Posterior cingulate gyrus (tissue), 11 donors: Measurements from ENCODE around the gene KMT2D.

Experiments used
- DNase-seq, 10 donors: peaks; one replicate each; pipeline versions ENCODE4 v3.0.0 to v3.0.0-alpha.2; 2020 to 2021; ENCODE audit warnings: mixed read lengths in 3 of 10
- intact Hi-C: fragments of 100-400 bp; cut with DNase I; formaldehyde crosslinking; loops from one replicate; pipeline ENCODE4 v1.15.1; 2023

Gene KMT2D, protein sequence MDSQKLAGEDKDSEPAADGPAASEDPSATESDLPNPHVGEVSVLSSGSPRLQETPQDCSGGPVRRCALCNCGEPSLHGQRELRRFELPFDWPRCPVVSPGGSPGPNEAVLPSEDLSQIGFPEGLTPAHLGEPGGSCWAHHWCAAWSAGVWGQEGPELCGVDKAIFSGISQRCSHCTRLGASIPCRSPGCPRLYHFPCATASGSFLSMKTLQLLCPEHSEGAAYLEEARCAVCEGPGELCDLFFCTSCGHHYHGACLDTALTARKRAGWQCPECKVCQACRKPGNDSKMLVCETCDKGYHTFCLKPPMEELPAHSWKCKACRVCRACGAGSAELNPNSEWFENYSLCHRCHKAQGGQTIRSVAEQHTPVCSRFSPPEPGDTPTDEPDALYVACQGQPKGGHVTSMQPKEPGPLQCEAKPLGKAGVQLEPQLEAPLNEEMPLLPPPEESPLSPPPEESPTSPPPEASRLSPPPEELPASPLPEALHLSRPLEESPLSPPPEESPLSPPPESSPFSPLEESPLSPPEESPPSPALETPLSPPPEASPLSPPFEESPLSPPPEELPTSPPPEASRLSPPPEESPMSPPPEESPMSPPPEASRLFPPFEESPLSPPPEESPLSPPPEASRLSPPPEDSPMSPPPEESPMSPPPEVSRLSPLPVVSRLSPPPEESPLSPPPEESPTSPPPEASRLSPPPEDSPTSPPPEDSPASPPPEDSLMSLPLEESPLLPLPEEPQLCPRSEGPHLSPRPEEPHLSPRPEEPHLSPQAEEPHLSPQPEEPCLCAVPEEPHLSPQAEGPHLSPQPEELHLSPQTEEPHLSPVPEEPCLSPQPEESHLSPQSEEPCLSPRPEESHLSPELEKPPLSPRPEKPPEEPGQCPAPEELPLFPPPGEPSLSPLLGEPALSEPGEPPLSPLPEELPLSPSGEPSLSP (N-terminal part only)

DNA sequence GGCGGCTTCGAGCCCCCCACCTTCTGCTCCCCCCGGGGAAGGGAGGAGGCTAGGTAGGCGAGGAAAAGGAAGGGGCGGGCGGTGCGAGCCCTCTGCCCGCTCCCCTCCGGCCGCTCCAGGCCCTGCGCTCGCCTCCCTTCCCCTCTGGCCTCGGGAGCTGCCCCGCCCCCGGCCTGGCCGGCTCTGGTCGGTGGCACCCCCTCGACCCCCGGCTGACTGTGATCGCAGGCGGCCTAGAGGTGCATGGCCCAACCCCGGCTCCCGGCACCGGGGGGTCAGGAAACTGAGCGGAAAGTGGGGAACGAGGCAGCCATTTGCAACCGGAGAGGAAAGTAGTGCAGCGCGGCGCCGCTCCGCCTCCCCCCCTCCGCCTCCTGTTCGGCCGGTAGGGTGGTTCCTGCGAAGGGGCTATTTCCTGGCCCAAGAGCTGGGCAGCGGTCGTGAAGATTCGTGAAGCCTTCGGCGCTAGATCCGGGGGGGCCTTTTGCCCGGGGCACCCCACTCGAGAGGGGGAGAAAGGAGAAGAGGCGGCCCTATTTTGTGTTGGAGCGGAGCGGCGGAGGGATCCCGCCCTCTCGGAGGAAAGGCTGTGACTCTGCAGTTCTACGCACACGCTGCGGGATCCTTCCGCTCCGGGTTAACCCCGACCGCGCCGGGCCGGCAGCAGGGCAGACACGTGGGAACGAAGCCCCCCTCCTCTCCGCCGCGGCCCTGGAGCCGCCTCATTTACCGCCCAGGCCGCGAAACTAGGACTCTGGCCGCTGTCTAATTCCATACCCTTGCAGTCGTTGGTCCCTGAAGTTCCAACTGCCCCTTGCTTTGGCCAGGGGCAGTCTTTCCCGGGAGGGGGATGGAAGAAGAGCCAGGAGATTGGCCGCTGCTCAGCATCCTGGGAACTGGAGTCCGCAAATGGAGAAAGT is at the start of gene KMT2D:
Gene KMT2D (minus strand): TSS at position 558 of the 920 bp plus-strand sequence. CDS start 5,470 bp downstream, outside the sequence.
- intact Hi-C loops, result loop anchor here (5.0 kb wide), 1 partner anchor 62 kb away; no protein-coding TSS in a partner anchor
- peak; percentile 86 to 99 (median 90) for DNase-seq

- DNase-seq, result peak in 3 of 10 donors; percentile 31 to 76 (median 46)
- intact Hi-C loops, result no loop called here
Observed at GRCh38 chr12:49109641-49110463, 49.3 kb upstream of the KMT2D start.

DNA sequence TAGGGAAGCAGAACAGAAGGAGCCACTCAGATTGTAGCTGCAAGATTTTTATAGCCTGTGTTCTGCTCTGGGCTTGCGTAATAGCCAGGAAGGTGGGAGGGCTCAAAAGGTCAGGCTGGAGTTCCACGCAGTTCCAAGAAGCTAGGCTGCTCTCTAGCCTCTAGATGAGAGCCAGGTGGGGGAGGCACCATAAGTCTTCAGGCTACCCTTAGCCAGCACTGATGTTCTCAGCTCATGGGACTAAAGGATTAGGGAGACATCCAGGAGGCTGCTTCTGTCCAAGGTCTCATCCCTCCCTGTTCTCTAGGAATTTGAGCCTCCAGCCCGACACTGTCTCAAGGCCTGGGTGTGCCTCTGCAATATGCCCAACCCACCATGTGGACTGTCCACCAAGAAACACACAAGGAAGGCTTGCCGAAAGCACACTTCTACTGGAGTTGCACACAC is 48.4 kb upstream of the KMT2D start:
- intact Hi-C loops, result no loop called here
- DNase-seq, result no peak

GRCh38 chr12:49105504-49106084 is 45.0 kb upstream of the KMT2D start:
- intact Hi-C loops, result no loop called here

GRCh38 chr12:49104822-49105221 is 44.2 kb upstream of the KMT2D start:
- DNase-seq, result no peak
- intact Hi-C loops, result no loop called here

More at GRCh38 chr12:49105504-49106084, 45.0 kb upstream of the KMT2D start:
- no peak for DNase-seq

DNA sequence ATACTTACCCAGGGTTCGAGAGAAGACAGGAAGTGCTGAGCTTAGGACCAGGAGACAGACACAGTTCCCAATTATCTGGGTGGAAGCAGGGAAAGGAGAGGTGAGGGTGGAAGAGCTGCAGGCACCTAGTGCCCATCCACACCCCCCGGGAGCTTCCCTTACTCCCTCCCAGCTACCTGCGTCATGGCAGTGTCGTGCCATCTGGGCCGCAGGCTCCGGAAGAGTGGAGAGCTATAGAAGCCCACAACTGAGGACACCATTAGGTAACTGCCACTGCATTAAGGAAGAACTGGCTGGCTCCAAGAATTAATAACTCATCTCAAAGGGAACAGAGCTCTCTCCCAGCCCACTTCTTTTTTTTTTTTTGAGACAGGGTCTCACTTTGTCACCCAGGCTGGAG is 39.8 kb upstream of the KMT2D start:
- peak in 1 of 10 donors; percentile 42 for DNase-seq

GRCh38 chr12:49098703-49099102 is 38.1 kb upstream of the KMT2D start:
- no peak for DNase-seq
- intact Hi-C loops, result no loop called here

More for the DNA sequence above, 39.8 kb upstream of the KMT2D start:
- intact Hi-C loops, result no loop called here

GRCh38 chr12:49098035-49098451 is 37.4 kb upstream of the KMT2D start:
- intact Hi-C loops, result no loop called here
- DNase-seq, result peak in 6 of 10 donors; percentile 41 to 87 (median 64)

DNA sequence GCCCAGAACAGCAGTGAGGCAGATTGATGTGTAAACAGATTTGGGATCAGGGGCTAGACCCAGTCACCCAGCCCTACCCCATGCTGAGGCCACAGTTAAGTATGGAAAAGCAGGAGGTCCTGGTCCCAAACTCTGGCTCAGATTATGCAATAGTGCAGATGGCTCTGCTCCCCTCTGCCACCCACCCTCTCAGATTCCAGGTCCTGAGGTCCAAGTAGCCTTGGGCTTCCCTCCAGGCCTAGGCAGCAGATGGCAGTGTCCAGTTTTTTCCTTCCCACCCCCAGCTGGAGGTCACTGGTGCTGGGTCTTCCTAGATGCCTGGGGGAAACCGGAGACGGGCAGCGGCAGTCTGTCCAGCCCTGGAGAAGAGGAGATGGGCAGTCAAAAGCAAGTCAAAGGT is 36.8 kb upstream of the KMT2D start:
- intact Hi-C loops, result no loop called here
- peak in 1 of 10 donors; percentile 48 for DNase-seq

DNA sequence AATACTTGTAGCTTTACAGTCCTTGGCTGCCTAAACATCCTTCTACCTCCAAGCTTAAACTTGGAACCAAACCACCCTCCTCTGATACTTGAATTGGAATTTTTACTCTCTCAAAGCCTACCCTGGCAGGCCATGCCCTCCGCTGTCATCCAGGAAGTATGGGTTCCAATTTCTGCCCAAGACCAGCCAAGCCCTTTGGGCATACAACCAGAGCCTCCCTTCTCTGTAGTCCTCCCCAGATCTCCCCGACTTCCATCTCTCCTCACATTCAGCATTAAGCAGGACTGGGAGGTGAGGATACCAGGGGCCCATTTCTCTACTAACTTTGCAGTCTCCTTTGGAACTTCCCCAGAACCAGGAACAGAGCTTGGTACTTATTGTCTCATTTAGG is 34.4 kb upstream of the KMT2D start:
- peak in 1 of 10 donors; percentile 4 for DNase-seq
- intact Hi-C loops, result no loop called here

- peak in 5 of 10 donors; percentile 23 to 90 (median 30) for DNase-seq
- intact Hi-C loops, result no loop called here
Observed at GRCh38 chr12:49094160-49094974, 33.8 kb upstream of the KMT2D start, which contains the start of gene DHH. DHH (minus strand) TSS chr12:49094801; CDS start chr12:49094512, 289 bp downstream.

- intact Hi-C loops, result no loop called here
- DNase-seq, result peak in 1 of 10 donors; percentile 81
Observed at GRCh38 chr12:49093792-49094159, 33.2 kb upstream of the KMT2D start.

- DNase-seq, result peak in 1 of 10 donors; percentile 29
- intact Hi-C loops, result no loop called here
Observed at GRCh38 chr12:49092816-49093406, 32.3 kb upstream of the KMT2D start.

DNA sequence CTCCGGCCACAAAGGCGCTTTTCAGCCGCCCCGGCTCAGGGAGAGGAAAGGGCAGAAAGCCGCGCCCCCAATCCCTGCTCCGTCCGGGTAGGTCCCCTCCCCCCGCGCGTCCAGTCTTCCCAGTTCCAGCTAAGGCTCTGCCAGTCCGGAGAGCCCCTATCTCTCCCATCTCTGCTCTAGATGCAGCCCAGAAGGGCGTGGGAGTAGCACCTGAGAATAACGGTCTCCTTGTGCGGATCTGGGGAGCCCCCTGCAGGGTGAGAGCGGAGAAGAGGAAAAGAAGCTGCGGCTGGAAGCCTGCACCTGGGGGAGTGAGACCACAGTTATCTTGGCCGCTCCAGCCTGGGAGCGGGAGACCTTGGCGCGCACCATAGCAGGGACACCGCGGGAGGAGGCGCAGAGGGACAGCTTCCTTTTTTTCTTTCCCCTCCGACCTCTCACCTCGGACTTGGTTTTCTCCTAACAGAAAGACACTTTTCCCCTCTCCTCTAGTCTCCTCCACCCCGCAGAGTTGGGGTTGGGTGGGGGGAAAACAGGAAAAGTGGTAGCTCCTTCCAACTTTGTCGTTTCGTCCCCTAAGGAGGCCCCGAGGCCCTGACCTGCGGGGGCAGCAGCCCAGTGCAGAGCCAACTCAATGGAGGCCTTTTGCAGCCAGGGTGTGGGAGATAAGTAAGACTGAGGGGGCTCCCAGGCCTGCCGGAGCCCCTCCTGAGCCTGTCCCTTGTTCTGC is 31.7 kb upstream of the KMT2D start:
- peak in 8 of 10 donors; percentile 37 to 88 (median 62) for DNase-seq

GRCh38 chr12:49091836-49092085 is 31.2 kb upstream of the KMT2D start:
- DNase-seq, result no peak
- intact Hi-C loops, result no loop called here

More for the DNA sequence above, 31.7 kb upstream of the KMT2D start:
- intact Hi-C loops, result no loop called here

DNA sequence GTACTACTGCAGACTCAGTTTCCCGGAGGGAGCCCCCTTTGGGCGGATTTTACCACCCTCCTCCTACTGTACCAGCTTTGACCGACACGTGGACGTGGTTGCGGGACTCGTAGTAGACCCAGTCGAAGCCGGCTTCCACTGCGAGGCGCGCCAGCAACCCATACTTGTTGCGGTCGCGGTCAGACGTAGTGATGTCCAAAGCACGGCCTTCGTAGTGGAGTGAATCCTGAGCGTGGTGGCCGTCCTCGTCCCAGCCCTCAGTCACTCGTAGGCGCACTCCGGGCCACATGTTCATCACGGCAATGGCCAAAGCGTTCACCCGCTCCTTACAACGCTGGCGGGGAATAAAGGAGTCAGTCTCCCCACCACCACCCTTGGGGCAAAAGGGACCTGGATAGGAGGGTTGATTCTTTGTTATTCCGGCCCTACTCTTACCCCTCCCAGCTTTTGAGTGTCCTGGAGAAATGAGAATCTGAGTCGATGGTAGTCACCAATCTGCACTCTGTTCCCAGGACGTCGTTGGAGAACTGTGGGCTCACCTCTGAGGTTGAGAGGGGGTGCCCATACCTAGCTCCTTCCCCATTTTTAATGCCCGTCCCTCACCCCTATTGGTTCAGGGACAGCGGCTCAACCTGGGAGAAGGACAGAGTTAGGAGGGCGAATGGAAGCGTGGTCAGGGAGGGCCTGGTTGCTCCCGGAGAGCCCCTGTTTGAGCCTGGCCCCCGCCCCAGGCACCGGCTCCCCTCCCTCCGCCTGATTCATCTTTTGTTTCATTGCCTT is 30.7 kb upstream of the KMT2D start:
- DNase-seq, result peak in 1 of 10 donors; percentile 82
- intact Hi-C loops, result no loop called here
